GM19463 (cell line): ENCODE results near the gene HCRTR2.

ENCODE experiments used
- ATAC-seq: cut with Tn5 transposase; IDR thresholded peaks from one replicate; pipeline ENCODE4 v1.9.1; 2021; ENCODE audit warnings: mild to moderate bottlenecking, moderate library complexity; ENCODE audit not compliant: unreplicated experiment

HCRTR2 gene

GRCh38 chr6:55319961-55320695 is 145.8 kb downstream of the HCRTR2 start:
- no peak for ATAC-seq

GRCh38 chr6:55320696-55321086 is 146.4 kb downstream of the HCRTR2 start:
- ATAC-seq: no peak

- ATAC-seq: no peak
These were observed 152.9 kb downstream of the HCRTR2 start, which contains the start of gene GFRAL for GRCh38 chr6:55327169-55327568. GFRAL (plus strand) TSS chr6:55327469; CDS start chr6:55327555, 86 bp downstream.
